Lower leg skin (tissue), 4 donors: Measurements from ENCODE around the gene ZNF408. TPM values are rescaled to one million over a fixed set of nuclear protein-coding genes. Genes with fewer than 3 reads are reported as not detected.
"Not testable (repeated sequence)": the region's sequence is repeated elsewhere in the genome, so short reads cannot be mapped to it uniquely, and the experiment has no call there.

Experiments used
- DNase-seq, 2 donors: peaks; one replicate each; pipeline ENCODE4 v3.0.0-alpha.2; 2019; ENCODE audit warnings: low spot score in 2 of 2
- H3K4me3 ChIP-seq: fragments of 200-600 bp; sonication (generic); 2 replicates; pipeline ENCODE4 v1.5.1; 2017; ENCODE audit warnings: mild to moderate bottlenecking, low read depth; ENCODE audit not compliant: poor library complexity, severe bottlenecking
- CTCF ChIP-seq, 3 donors: fragments of 450-650 bp; IDR thresholded peaks; one replicate each; pipeline ENCODE4 v1.5.1; 2016; ENCODE audit warnings: antibody characterized with exemption in 3 of 3, mild to moderate bottlenecking in 3 of 3, moderate library complexity in 2 of 3
- POLR2A ChIP-seq, 2 donors: fragments of 450-650 bp; IDR thresholded peaks; one replicate each; pipeline ENCODE4 v1.6.1; 2016 to 2017; ENCODE audit warnings: antibody characterized with exemption in 2 of 2, mild to moderate bottlenecking in 1 of 2, moderate library complexity in 1 of 2
- WGBS, 2 donors: methylation state at CpG; one replicate each; pipeline ENCODE4 v1.1.5; 2018; 5-methylcytosine and 5-hydroxymethylcytosine counted together
- intact Hi-C: fragments of 100-400 bp; cut with DNase I; formaldehyde crosslinking; loops from one replicate; pipeline ENCODE4 v1.15.0; 2023; ENCODE audit warnings: low total_unique reads
- total RNA-seq, 4 donors: library from RNA; depleted of rRNA; stranded (reverse); fragments of >200 nt; gene quantifications; one replicate each; pipeline ENCODE4 v1.1.0, GENCODE V29; 2016

ZNF408 gene
- total RNA-seq, 4 donors from 2014 or later: 11.2 to 28.9 (median 16.2) TPM

DNA sequence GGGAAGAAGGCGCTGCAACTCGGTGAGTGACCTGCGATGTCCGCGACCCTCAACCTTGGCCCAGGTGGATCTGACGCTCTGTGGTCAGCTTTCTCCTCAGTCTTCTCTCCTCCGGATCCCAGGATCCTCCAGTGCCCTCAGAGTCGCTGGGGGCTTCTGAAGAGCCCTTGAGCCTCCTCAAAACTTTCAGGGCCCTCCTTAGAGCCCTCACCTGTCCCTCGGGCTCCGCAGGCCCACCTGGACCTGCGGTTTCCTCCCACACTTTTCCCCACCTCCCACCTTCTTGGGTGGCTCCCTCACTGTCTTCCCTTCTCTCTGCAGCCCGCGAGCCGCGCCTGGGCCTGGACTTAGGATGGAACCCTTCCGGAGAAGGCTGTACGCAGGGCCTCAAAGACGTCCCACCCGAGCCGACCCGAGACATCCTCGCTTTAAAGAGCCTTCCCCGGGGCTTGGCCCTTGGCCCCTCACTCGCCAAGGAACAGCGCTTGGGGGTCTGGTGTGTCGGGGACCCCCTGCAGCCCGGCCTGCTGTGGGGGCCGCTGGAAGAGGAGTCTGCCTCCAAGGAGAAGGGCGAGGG, 335 bp downstream of the ZNF408 start:
- intact Hi-C loops: no loop called here
- TF ChIP-seq POLR2A (IDR thresholded peaks at IDR 0.05) (no peak), CTCF (IDR thresholded peaks at IDR 0.05) (no peak)
- H3K4me3 ChIP-seq: peak overlapping the region; percentile 79
- 2% methylated on average over 29 of the region's 29 CpGs for WGBS, 2 donors
- DNase-seq: no peak

DNA sequence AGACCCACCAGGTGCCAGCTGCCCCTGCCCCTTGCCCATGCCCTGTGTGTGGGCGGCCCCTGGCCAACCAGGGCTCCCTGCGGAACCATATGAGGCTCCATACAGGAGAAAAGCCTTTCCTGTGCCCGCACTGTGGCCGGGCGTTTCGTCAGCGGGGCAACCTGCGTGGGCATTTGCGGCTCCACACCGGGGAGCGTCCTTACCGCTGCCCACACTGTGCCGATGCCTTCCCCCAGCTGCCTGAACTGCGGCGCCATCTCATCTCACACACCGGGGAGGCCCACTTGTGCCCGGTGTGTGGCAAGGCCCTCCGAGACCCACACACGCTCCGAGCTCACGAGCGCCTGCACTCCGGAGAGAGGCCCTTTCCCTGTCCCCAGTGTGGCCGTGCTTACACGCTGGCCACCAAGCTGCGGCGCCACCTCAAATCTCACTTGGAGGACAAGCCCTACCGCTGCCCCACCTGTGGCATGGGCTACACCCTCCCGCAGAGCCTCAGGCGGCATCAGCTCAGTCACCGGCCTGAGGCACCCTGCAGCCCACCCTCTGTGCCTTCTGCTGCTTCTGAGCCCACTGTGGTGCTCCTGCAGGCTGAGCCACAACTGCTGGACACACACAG, 4.3 kb downstream of the ZNF408 start:
- intact Hi-C loops: no loop called here
- 95% methylated on average over 27 to 29 of the region's 31 CpGs for WGBS, 2 donors

GRCh38 chr11:46706886-46707285, 6.1 kb downstream of the ZNF408 start:
- no peak overlapping the region for H3K4me3 ChIP-seq
- DNase-seq: no peak
- intact Hi-C loops: no loop called here
- WGBS, 2 donors: 87% methylated on average over 7 of the region's 7 CpGs
- no peak for TF ChIP-seq POLR2A (IDR thresholded peaks at IDR 0.05)

More for the DNA sequence above, 4.3 kb downstream of the ZNF408 start:
- TF ChIP-seq POLR2A (IDR thresholded peaks at IDR 0.05) (no peak), CTCF (IDR thresholded peaks at IDR 0.05) (no peak)
- no peak for DNase-seq
- no peak overlapping the region for H3K4me3 ChIP-seq

DNA sequence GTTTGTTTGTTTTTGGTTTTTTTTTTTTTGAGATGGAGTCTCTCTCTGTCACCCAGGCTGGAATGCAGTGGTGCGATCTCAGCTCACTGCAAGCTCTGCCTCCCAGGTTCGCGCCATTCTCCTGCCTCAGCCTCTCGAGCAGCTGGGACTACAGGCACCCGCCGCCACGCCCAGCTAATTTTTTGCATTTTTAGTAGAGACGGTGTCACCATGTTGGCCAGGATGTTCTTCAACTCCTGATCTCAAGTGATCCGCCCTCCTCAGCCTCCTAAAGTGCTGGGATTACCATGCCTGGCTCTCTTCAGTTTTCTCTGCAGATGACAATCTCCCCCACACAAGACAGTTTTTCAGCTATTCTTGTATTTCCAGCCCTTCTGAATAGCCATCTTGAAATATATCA, 8.5 kb downstream of the ZNF408 start:
- intact Hi-C loops: not testable (repeated sequence)

DNA sequence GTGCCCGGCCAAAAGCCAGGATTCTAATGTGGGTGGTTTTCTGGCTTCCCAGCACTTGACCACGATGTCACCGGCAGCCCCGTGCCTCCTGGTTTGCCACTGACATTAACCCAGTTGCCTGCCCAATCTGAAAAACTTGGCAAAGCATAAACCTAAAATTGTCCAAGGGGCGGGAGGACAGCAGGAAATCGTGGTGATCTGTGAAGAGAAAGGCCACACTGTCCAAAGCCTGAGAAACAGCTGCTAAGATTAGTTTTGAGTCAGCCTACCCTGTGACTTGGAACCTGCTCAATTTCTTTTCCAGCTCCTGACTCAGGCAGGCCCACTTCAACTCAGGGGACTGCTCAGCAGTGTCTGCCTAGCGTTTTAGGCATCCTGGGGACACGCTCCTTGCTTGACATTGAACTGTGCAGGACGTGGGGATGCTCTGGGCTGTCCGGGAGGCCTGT, 10.0 kb downstream of the ZNF408 start:
- intact Hi-C loops: no loop called here
- WGBS, 2 donors: 40 to 63% methylated on average over 10 of the region's 10 CpGs
- no peak for TF ChIP-seq POLR2A (IDR thresholded peaks at IDR 0.05)
- TF ChIP-seq CTCF (IDR thresholded peaks at IDR 0.05): no peak
- no peak overlapping the region for H3K4me3 ChIP-seq
- peak in 1 of 2 donors; percentile 69 for DNase-seq

More for the DNA sequence above, 8.5 kb downstream of the ZNF408 start:
- H3K4me3 ChIP-seq, DNase-seq: not testable (repeated sequence)
- 77 to 80% methylated on average over 9 of the region's 9 CpGs for WGBS, 2 donors

DNA sequence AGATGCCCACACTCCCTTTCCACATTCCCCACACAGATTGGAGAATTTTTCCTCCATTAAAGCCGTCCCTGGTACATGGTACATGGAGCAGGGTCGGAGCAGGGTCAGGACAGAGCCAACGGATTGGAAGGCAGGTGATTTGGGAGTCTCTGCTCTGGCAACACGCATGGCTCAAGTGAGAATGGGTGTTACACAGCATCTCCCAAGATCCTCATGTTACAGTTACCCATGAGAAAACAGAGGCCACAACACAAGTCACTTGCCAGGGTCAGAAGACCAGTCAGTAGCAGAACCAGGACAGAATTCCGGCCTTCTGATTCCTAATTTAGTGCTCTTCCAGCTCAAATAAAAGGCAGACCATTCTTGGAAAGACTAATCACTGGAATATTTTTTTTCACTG, 10.5 kb downstream of the ZNF408 start:
- DNase-seq: no peak
- TF ChIP-seq CTCF (IDR thresholded peaks at IDR 0.05) (no peak), POLR2A (IDR thresholded peaks at IDR 0.05) (no peak)
- intact Hi-C loops: no loop called here
- 62 to 69% methylated on average over 5 of the region's 5 CpGs for WGBS, 2 donors
- H3K4me3 ChIP-seq: no peak overlapping the region
